ENCODE data around the gene TNNT2. TPM values are rescaled to one million over a fixed set of nuclear protein-coding genes. Genes with fewer than 3 reads are reported as not detected.
A peak's percentile ranks its signal among the peaks of the same experiment; 100 is the strongest.

Gene TNNT2
- total and polyA plus RNA-seq, 2 of the 8 experiments (the other 6 are each of a cell fraction or from before 2014, with no cell fraction given): 3.1 to 21.0 TPM

GRCh38 chr1:201312298-201312697, 65.2 kb downstream of the TNNT2 start:
- Histone ChIP-seq H3K18ac (ENCODE audit: extremely low read depth, low read length) (no peak overlapping the region), H3K9me3 (ENCODE audit: insufficient read depth in 2 of 2, low read depth in 1 of 2, low read length in 1 of 2) (no peaks in the 10 kb centered on the region), H3K9ac (replicated peaks in 1 of 4; ENCODE audit: extremely low read depth in 1 of 4, low read depth in 3 of 4, low read length in 3 of 4) (no peak overlapping the region), H3K23ac (ENCODE audit: insufficient read length) (no peak overlapping the region), H3K36me3 (ENCODE audit: control insufficient read depth in 2 of 4, insufficient read depth in 4 of 4, low read length in 3 of 4) (no peaks in the 10 kb centered on the region), H4K5ac (ENCODE audit: insufficient read length, low read depth, low read length) (no peak overlapping the region), H2AK5ac (ENCODE audit: low read depth, low read length) (no peak overlapping the region), H3K79me2 (ENCODE audit: control insufficient read depth in 1 of 2, insufficient read depth in 2 of 2, low read length in 2 of 2) (no peaks in the 10 kb centered on the region), H2BK5ac (ENCODE audit: low read depth, low read length) (no peak overlapping the region), H2BK15ac (ENCODE audit: low read length) (no peak overlapping the region), H3K27ac (ENCODE audit: low read depth, low read length) (no peak overlapping the region), H3K27me3 (replicated peaks in 1 of 4; ENCODE audit: control insufficient read depth in 3 of 4, extremely low read depth in 1 of 4, insufficient read depth in 3 of 4, low read length in 3 of 4) (peaks cover 0 to 10% (median 6%) of the 10 kb centered on the region in 4 experiments; a peak in 4 of 7 replicates), H2BK12ac (ENCODE audit: low read depth, low read length) (no peak overlapping the region), H2BK20ac (ENCODE audit: low read length) (no peak overlapping the region), H2AFZ (ENCODE audit: low read length) (no peak overlapping the region), H3K4me3 (ENCODE audit: extremely low read depth in 1 of 4, insufficient read depth in 2 of 4, low read depth in 3 of 4, low read length in 4 of 4) (no peak overlapping the region), H3K56ac (replicated peaks; ENCODE audit: insufficient read length, low read depth, low read length) (no peak overlapping the region), H4K20me1 (replicated peaks in 1 of 2; ENCODE audit: control insufficient read depth in 1 of 2, insufficient read depth in 2 of 2, low read length in 2 of 2) (no peaks in the 10 kb centered on the region), H3K4me2 (ENCODE audit: insufficient read depth in 1 of 2, low read depth in 2 of 2, low read length in 2 of 2) (no peak overlapping the region), H3K79me1 (ENCODE audit: low read depth, low read length) (no peaks in the 10 kb centered on the region), H3K4me1 (replicated peaks in 1 of 4; ENCODE audit: control insufficient read depth in 3 of 4, insufficient read depth in 4 of 4, low read length in 3 of 4) (peaks cover 0 to 3% (median 0%) of the 10 kb centered on the region in 4 experiments; a peak in 1 of 7 replicates), H3K14ac (ENCODE audit: insufficient read length) (no peak overlapping the region), H2BK120ac (replicated peaks; ENCODE audit: low read depth, low read length) (no peak overlapping the region), H3K23me2 (ENCODE audit: low read depth, low read length) (peaks cover 2% of the 10 kb centered on the region; the same call in 1 of the 2 replicates), H3K4ac (replicated peaks; ENCODE audit: insufficient read length, low read depth, low read length) (no peak overlapping the region), H4K8ac (ENCODE audit: extremely low read depth, insufficient read depth, low read length) (no peak overlapping the region), H4K91ac (replicated peaks; ENCODE audit: insufficient read length, low read length) (no peak overlapping the region)
- 90% methylated on average over 7 of the region's 7 CpGs; no CpG with 5 or more reads in 1 of the 2 experiments for WGBS, 2 experiments (ENCODE audit: extremely low coverage in 1 of 2, insufficient coverage in 1 of 2, insufficient read length in 1 of 2, insufficient replicate concordance in 2 of 2, low coverage in 1 of 2, low lambda C conversion rate in 2 of 2, missing lambda C conversion rate in 1 of 2)
- peak in 1 of 2 experiments; percentile 16; a peak in 1 of 4 replicates for TF ChIP-seq RAD21 (IDR thresholded peaks at IDR 0.05 in 1 of 2, conservative IDR thresholded peaks at IDR 0.05 in 1 of 2; ENCODE audit: low read depth in 2 of 2, low read length in 2 of 2)
- no peak for TF ChIP-seq POLR2AphosphoS5 (IDR thresholded peaks at IDR 0.05; ENCODE audit: low read depth, low read length)
- CTCF ChIA-PET (ENCODE audit: partially characterized antibody): interaction anchor here (0.8 to 13.6 kb wide), 12 partner anchors 12 to 109 kb away, joined by 3 to 151 read pairs (median 9); partner anchors contain the start of gene TNNI1
- POLR2A ChIA-PET (ENCODE audit: partially characterized antibody): interaction anchor here (0.8 to 2.1 kb wide), 3 partner anchors 11 to 64 kb away, joined by 3 to 7 read pairs (median 4); no protein-coding TSS in a partner anchor
- FAIRE-seq (no peak), DNase-seq (ENCODE audit: low read depth in 1 of 2, low spot score in 2 of 2) (no peak)

Measured in H1 (cell line).